Measurements from ENCODE around the gene WNK1.
"Not testable (repeated sequence)": the region's sequence is repeated elsewhere in the genome, so short reads cannot be mapped to it uniquely, and the experiment has no call there.

The WNK1 gene

GRCh38 chr12:926641-927040 is 174.3 kb downstream of the WNK1 start:
- H3K27me3 ChIP-seq (replicated peaks; ENCODE audit: control insufficient read depth, insufficient read depth, low read length): no peaks in the 10 kb centered on the region
- TF ChIP-seq CTCF (IDR thresholded peaks at IDR 0.05; ENCODE audit: insufficient read depth, low read length, poor library complexity, severe bottlenecking): no peak
- H3K36me3 ChIP-seq (ENCODE audit: control insufficient read depth, insufficient read depth, low read length): peaks cover 9% of the 10 kb centered on the region
- H3K4me3 ChIP-seq (replicated peaks; ENCODE audit: low read depth, low read length): no peak overlapping the region
- DNase-seq (ENCODE audit: extremely low read depth, insufficient read length): no peak

- peaks cover 7% of the 10 kb centered on the region for H3K36me3 ChIP-seq (ENCODE audit: control insufficient read depth, insufficient read depth, low read length)
- no peak for DNase-seq (ENCODE audit: extremely low read depth, insufficient read length)
- no peak overlapping the region for H3K4me3 ChIP-seq (replicated peaks; ENCODE audit: low read depth, low read length)
- H3K27me3 ChIP-seq (replicated peaks; ENCODE audit: control insufficient read depth, insufficient read depth, low read length): no peaks in the 10 kb centered on the region
- TF ChIP-seq CTCF (IDR thresholded peaks at IDR 0.05; ENCODE audit: insufficient read depth, low read length, poor library complexity, severe bottlenecking): no peak
These were observed 178.7 kb downstream of the WNK1 start for GRCh38 chr12:931060-931459.

- H3K27me3 ChIP-seq (replicated peaks; ENCODE audit: control insufficient read depth, insufficient read depth, low read length): no peaks in the 10 kb centered on the region
- no peak for DNase-seq (ENCODE audit: extremely low read depth, insufficient read length)
- peaks cover 7% of the 10 kb centered on the region for H3K36me3 ChIP-seq (ENCODE audit: control insufficient read depth, insufficient read depth, low read length)
- TF ChIP-seq CTCF (IDR thresholded peaks at IDR 0.05; ENCODE audit: insufficient read depth, low read length, poor library complexity, severe bottlenecking): no peak
- H3K4me3 ChIP-seq (replicated peaks; ENCODE audit: low read depth, low read length): no peak overlapping the region
These were observed 179.2 kb downstream of the WNK1 start for GRCh38 chr12:931591-931990.

- not testable (repeated sequence) for DNase-seq (ENCODE audit: extremely low read depth, insufficient read length); H3K36me3 ChIP-seq (ENCODE audit: control insufficient read depth, insufficient read depth, low read length); H3K4me3 ChIP-seq (replicated peaks; ENCODE audit: low read depth, low read length)
These were observed 183.5 kb downstream of the WNK1 start for GRCh38 chr12:935891-936290.

GRCh38 chr12:936377-937345 is 184.3 kb downstream of the WNK1 start:
- H3K27me3 ChIP-seq (replicated peaks; ENCODE audit: control insufficient read depth, insufficient read depth, low read length): no peaks in the 10 kb centered on the region
- no peaks in the 10 kb centered on the region; the same call in 1 of the 2 replicates for H3K36me3 ChIP-seq (ENCODE audit: control insufficient read depth, insufficient read depth, low read length)
- TF ChIP-seq CTCF (IDR thresholded peaks at IDR 0.05; ENCODE audit: insufficient read depth, low read length, poor library complexity, severe bottlenecking): no peak
- no peak for DNase-seq (ENCODE audit: extremely low read depth, insufficient read length)
- no peak overlapping the region for H3K4me3 ChIP-seq (replicated peaks; ENCODE audit: low read depth, low read length)

More at GRCh38 chr12:935891-936290, 183.5 kb downstream of the WNK1 start:
- H3K27me3 ChIP-seq (replicated peaks; ENCODE audit: control insufficient read depth, insufficient read depth, low read length): not testable (repeated sequence)

- no peak for DNase-seq (ENCODE audit: extremely low read depth, insufficient read length)
- Histone ChIP-seq H3K36me3 (ENCODE audit: control insufficient read depth, insufficient read depth, low read length) (no peaks in the 10 kb centered on the region), H3K27me3 (replicated peaks; ENCODE audit: control insufficient read depth, insufficient read depth, low read length) (no peaks in the 10 kb centered on the region), H3K4me3 (replicated peaks; ENCODE audit: low read depth, low read length) (no peak overlapping the region)
- TF ChIP-seq CTCF (IDR thresholded peaks at IDR 0.05; ENCODE audit: insufficient read depth, low read length, poor library complexity, severe bottlenecking): no peak
These were observed 186.4 kb downstream of the WNK1 start for GRCh38 chr12:938810-939209.
